HepG2 (cell line): ENCODE data around the gene ZFPL1. TPM values are rescaled to one million over a fixed set of nuclear protein-coding genes. Genes with fewer than 3 reads are reported as not detected.

ENCODE experiments used
- ATAC-seq: fragments of 200-7000 bp; cut with Tn5 transposase; 3 replicates; pipeline ENCODE4 v1.9.1; 2020; ENCODE audit warnings: mild to moderate bottlenecking, moderate library complexity
- BruUV-seq: library from RNA; stranded (reverse); fragments of 400-500 nt; replicated peaks from 2 replicates; lab custom pipeline; 2021; lab: Mats Ljungman, UMichigan
- CTCF ChIA-PET: fragments of 300-600 bp; formaldehyde crosslinking; extraction: SDS; loops from one replicate; lab custom pipeline; 2021; ENCODE audit warnings: low total read pairs, inconsistent platforms, low intra/inter-chr PET ratio; lab: Yijun Ruan, JAX
- POLR2A ChIA-PET: fragments of 350-600 bp; sonication (Branson Sonifier 250); formaldehyde crosslinking; loops from one replicate; lab custom pipeline; 2020; ENCODE audit warnings: antibody characterized with exemption, inconsistent platforms; lab: Yijun Ruan, JAX
- DNase-seq: peaks from one replicate; pipeline ENCODE4 v3.0.0-alpha.2; 2015; ENCODE audit warnings: low spot score
- FAIRE-seq: peaks from 3 replicates; lab custom pipeline; 2011; peaks lifted over from hg19 to GRCh38; lab: Jason Lieb, UNC
- H2AFZ ChIP-seq: one replicate; pipeline ENCODE4 v1.6.1; 2011; ENCODE audit warnings: low read length, inconsistent platforms
- H3K27ac ChIP-seq: fragments of 300-600 bp; 3 replicates; pipeline ENCODE4 v1.8.0; 2011; ENCODE audit warnings: mixed run types, mild to moderate bottlenecking, mixed read lengths, low read length, inconsistent platforms; ENCODE audit not compliant: insufficient read depth; ENCODE audit errors: extremely low read length
- H3K27me3 ChIP-seq, 2 experiments: fragments of 200-600 bp in 1 of 2; 2 replicates in 1 of 2; 3 replicates in 1 of 2; pipeline versions ENCODE4 v1.6.0 to v1.8.0; 2011; ENCODE audit warnings: low read length in 2 of 2, mild to moderate bottlenecking in 2 of 2, moderate library complexity in 2 of 2, inconsistent platforms in 1 of 2; ENCODE audit not compliant: insufficient read depth in 2 of 2, control insufficient read depth in 1 of 2
- H3K36me3 ChIP-seq, 2 experiments: fragments of 200-600 bp in 1 of 2; replicated peaks in 1 of 2; 2 replicates in 1 of 2; 3 replicates in 1 of 2; pipeline versions ENCODE4 v1.5.1 to v1.8.0; 2011; ENCODE audit warnings: low read length in 2 of 2, inconsistent platforms in 1 of 2; ENCODE audit not compliant: insufficient read depth in 2 of 2, control insufficient read depth in 1 of 2
- H3K4me1 ChIP-seq: 2 replicates; pipeline ENCODE4 v1.5.1; 2012; ENCODE audit warnings: low read length, inconsistent platforms; ENCODE audit not compliant: insufficient read depth
- H3K4me2 ChIP-seq: 2 replicates; pipeline ENCODE4 v1.6.0; 2011; ENCODE audit warnings: low read depth, low read length, inconsistent platforms
- H3K4me3 ChIP-seq, 3 experiments: fragments of 200-600 bp in 1 of 3; sonication (generic), shearing (Covaris generic) in 1 of 3; replicated peaks in 1 of 3; 2 replicates each; pipeline ENCODE4 v1.5.1; 2011 to 2016; ENCODE audit warnings: low read length in 3 of 3, inconsistent platforms in 2 of 3, low read depth in 2 of 3, mild to moderate bottlenecking in 2 of 3, control low read depth in 1 of 3, mixed read lengths in 1 of 3; ENCODE audit not compliant: insufficient read depth in 1 of 3
- H3K79me2 ChIP-seq: one replicate; pipeline ENCODE4 v1.6.1; 2011; ENCODE audit warnings: low read length, inconsistent platforms; ENCODE audit not compliant: insufficient read depth
- H3K9ac ChIP-seq: 2 replicates; pipeline ENCODE4 v1.6.0; 2011; ENCODE audit warnings: mild to moderate bottlenecking, low read depth, low read length, inconsistent platforms; ENCODE audit not compliant: insufficient read depth
- H3K9me3 ChIP-seq: 2 replicates; pipeline ENCODE4 v1.5.1; 2012; ENCODE audit warnings: mild to moderate bottlenecking, low read length
- H4K20me1 ChIP-seq: 2 replicates; pipeline ENCODE4 v1.6.0; 2011; ENCODE audit warnings: inconsistent platforms, mild to moderate bottlenecking, low read length, moderate library complexity; ENCODE audit not compliant: insufficient read depth
- AHDC1 ChIP-seq: sonication (generic); formaldehyde crosslinking; IDR thresholded peaks from 2 replicates; pipeline ENCODE4 v1.5.1; 2020; ENCODE audit warnings: mild to moderate bottlenecking, missing genetic modification reagents, borderline replicate concordance
- DDIT3 ChIP-seq: sonication (generic); formaldehyde crosslinking; IDR thresholded peaks from 2 replicates; pipeline ENCODE4 v1.4.0; 2020; ENCODE audit warnings: mild to moderate bottlenecking, missing genetic modification reagents
- HNRNPUL1 ChIP-seq: fragments of 200-400 bp; formaldehyde crosslinking; IDR thresholded peaks from 2 replicates; pipeline ENCODE4 v1.6.1; 2017; ENCODE audit warnings: low read depth, mild to moderate bottlenecking, low read length, moderate library complexity
- JARID2 ChIP-seq: sonication (generic); formaldehyde crosslinking; IDR thresholded peaks from 2 replicates; pipeline ENCODE4 v1.8.1; 2023; ENCODE audit warnings: missing genetic modification reagents, inconsistent platforms; ENCODE audit not compliant: insufficient replicate concordance
- JDP2 ChIP-seq: sonication (generic); formaldehyde crosslinking; IDR thresholded peaks from 2 replicates; pipeline ENCODE4 v1.8.1; 2022; ENCODE audit warnings: missing genetic modification reagents, borderline replicate concordance
- KAT7 ChIP-seq: IDR thresholded peaks from 2 replicates; pipeline ENCODE4 v1.6.1; 2018; ENCODE audit warnings: borderline replicate concordance, missing compliant biosample characterization
- MLLT10 ChIP-seq: sonication (generic); formaldehyde crosslinking; IDR thresholded peaks from 2 replicates; pipeline ENCODE4 v1.4.0; 2020; ENCODE audit warnings: missing genetic modification reagents
- PATZ1 ChIP-seq: sonication (generic); formaldehyde crosslinking; IDR thresholded peaks from 2 replicates; pipeline ENCODE4 v1.4.0; 2020; ENCODE audit warnings: missing genetic modification reagents
- ZNF383 ChIP-seq: sonication (generic); formaldehyde crosslinking; IDR thresholded peaks from 2 replicates; pipeline ENCODE4 v1.4.0; 2020; ENCODE audit warnings: missing genetic modification reagents, mild to moderate bottlenecking, borderline replicate concordance
- ZNF468 ChIP-seq: sonication (generic); formaldehyde crosslinking; IDR thresholded peaks from 2 replicates; pipeline ENCODE4 v1.8.0; 2022; ENCODE audit warnings: mild to moderate bottlenecking, moderate library complexity, missing genetic modification reagents
- WGBS: methylation state at CpG from one replicate; pipeline ENCODE4 v1.1.6; 2017; ENCODE audit warnings: low lambda C conversion rate; 5-methylcytosine and 5-hydroxymethylcytosine counted together
- in situ Hi-C: cut with HindIII; loops from 2 replicates; pipeline ENCODE4 v1.10.0; 2017; ENCODE audit warnings: low pct_unique_long_range_greater_than_20kb; ENCODE audit not compliant: extremely low pct_ligation_motif_present
- intact Hi-C: fragments of 100-400 bp; cut with micrococcal nuclease; formaldehyde crosslinking; loops from one replicate; pipeline ENCODE4 v1.10.0; 2022; ENCODE audit not compliant: unreplicated experiment
- polyA plus RNA-seq, 8 experiments: library from polyadenylated mRNA; depleted of rRNA in 3 of 8; stranded (reverse) in 7 of 8; unstranded in 1 of 8; fragments of >200 nt; fragmentation: Illumina TruSeq in 4 of 8; extraction: Trizol in 4 of 8; gene quantifications; 2 replicates each; pipeline versions ENCODE4 v1.2.1 to v1.2.3, GENCODE V29; 2011 to 2016; ENCODE audit warnings: low read depth in 4 of 8, missing spikeins in 1 of 8, mixed read lengths in 1 of 8; ENCODE audit not compliant: insufficient read depth in 1 of 8
- total RNA-seq, 5 experiments: library from RNA; depleted of rRNA; stranded (reverse); fragments of >200 nt; fragmentation: Illumina TruSeq; extraction: Trizol; gene quantifications; 2 replicates each; pipeline ENCODE4 v1.2.3, GENCODE V29; 2016; ENCODE audit warnings: low read depth in 1 of 5
- TF ChIP-seq, protein P1 (sequence below): IDR thresholded peaks from 2 replicates; pipeline ENCODE4 v1.6.1; 2018; ENCODE audit warnings: missing genetic modification reagents, mild to moderate bottlenecking, missing compliant biosample characterization
- TF ChIP-seq, protein P2 (sequence below): sonication (generic); formaldehyde crosslinking; IDR thresholded peaks from 2 replicates; pipeline ENCODE4 v1.4.0; 2020; ENCODE audit warnings: mild to moderate bottlenecking, missing genetic modification reagents

Gene ZFPL1
- total and polyA plus RNA-seq, 2 of the 13 experiments (the other 11 are each of a cell fraction or from before 2014, with no cell fraction given), result 32.2 to 56.0 TPM

GRCh38 chr11:65108469-65109123, 24.6 kb downstream of the ZFPL1 start:
- in situ Hi-C loops, result no loop called here
- intact Hi-C loops, result no loop called here
- ChIA-PET CTCF (no interaction called here), POLR2A (interaction anchor here (0.9 kb wide), 1 partner anchor 117 kb away, joined by 3 read pairs; no protein-coding TSS in a partner anchor)
- no peak overlapping the region for H2AFZ ChIP-seq
- no peak overlapping the region for H3K4me3 ChIP-seq
- peaks cover 7% of the 10 kb centered on the region for H3K79me2 ChIP-seq
- no peak overlapping the region for H3K27ac ChIP-seq
- no peaks in the 10 kb centered on the region for H4K20me1 ChIP-seq
- peaks cover 16% of the 10 kb centered on the region for H3K4me1 ChIP-seq
- no peaks in the 10 kb centered on the region for H3K9me3 ChIP-seq
- DNase-seq (no peak), ATAC-seq (no peak), FAIRE-seq (no peak)
- H3K36me3 ChIP-seq, result peaks cover 7 to 25% of the 10 kb centered on the region in 2 experiments; a peak in 3 of 5 replicates
- H3K27me3 ChIP-seq, result no peaks in the 10 kb centered on the region
- BruUV-seq, result no TSS peak
- no peak overlapping the region for H3K9ac ChIP-seq
- WGBS, result 96% methylated on average over 13 of the region's 38 CpGs
- H3K4me2 ChIP-seq, result no peak overlapping the region
- TF ChIP-seq ZNF468 (CRISPR knock-in tag) (no peak), DDIT3 (no peak), HNRNPUL1 (no peak), JDP2 (CRISPR knock-in tag) (no peak), MLLT10 (CRISPR knock-in tag) (no peak), KAT7 (no peak), JARID2 (no peak), AHDC1 (CRISPR knock-in tag) (no peak), PATZ1 (CRISPR knock-in tag) (no peak), ZNF383 (no peak)
- TF ChIP-seq, protein P1, sequence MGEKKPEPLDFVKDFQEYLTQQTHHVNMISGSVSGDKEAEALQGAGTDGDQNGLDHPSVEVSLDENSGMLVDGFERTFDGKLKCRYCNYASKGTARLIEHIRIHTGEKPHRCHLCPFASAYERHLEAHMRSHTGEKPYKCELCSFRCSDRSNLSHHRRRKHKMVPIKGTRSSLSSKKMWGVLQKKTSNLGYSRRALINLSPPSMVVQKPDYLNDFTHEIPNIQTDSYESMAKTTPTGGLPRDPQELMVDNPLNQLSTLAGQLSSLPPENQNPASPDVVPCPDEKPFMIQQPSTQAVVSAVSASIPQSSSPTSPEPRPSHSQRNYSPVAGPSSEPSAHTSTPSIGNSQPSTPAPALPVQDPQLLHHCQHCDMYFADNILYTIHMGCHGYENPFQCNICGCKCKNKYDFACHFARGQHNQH (CRISPR knock-in tag), result no peak
- TF ChIP-seq, protein P2, sequence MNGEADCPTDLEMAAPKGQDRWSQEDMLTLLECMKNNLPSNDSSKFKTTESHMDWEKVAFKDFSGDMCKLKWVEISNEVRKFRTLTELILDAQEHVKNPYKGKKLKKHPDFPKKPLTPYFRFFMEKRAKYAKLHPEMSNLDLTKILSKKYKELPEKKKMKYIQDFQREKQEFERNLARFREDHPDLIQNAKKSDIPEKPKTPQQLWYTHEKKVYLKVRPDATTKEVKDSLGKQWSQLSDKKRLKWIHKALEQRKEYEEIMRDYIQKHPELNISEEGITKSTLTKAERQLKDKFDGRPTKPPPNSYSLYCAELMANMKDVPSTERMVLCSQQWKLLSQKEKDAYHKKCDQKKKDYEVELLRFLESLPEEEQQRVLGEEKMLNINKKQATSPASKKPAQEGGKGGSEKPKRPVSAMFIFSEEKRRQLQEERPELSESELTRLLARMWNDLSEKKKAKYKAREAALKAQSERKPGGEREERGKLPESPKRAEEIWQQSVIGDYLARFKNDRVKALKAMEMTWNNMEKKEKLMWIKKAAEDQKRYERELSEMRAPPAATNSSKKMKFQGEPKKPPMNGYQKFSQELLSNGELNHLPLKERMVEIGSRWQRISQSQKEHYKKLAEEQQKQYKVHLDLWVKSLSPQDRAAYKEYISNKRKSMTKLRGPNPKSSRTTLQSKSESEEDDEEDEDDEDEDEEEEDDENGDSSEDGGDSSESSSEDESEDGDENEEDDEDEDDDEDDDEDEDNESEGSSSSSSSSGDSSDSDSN (CRISPR knock-in tag), result no peak
